HG03565 (cell line): Measurements from ENCODE around the gene LANCL2.

ENCODE experiments used
- ATAC-seq: cut with Tn5 transposase; IDR thresholded peaks from one replicate; pipeline ENCODE4 v1.9.1; 2021; ENCODE audit warnings: mild to moderate bottlenecking, moderate library complexity; ENCODE audit not compliant: unreplicated experiment

Gene LANCL2

DNA sequence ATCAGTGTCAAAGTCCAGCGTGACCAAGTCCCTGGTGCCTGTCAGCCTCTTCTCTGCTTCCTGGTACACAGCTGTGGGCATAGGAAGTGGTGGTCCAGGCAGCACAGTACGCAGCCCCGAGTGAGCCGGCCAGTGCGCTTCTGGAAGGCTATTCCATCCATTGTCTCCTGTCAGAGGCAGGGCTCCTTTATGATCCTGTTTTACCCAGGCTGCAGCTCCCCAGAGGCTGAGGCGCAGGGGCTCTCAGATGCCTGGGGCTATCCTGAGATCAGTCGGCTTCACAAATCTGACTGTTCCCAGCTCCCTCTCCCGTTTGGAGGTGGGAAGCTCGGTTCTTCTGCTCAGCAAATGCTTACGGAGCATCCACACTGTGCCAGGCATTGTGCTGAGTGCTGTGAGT lies 70.3 kb downstream of the LANCL2 start:
- no peak for ATAC-seq

DNA sequence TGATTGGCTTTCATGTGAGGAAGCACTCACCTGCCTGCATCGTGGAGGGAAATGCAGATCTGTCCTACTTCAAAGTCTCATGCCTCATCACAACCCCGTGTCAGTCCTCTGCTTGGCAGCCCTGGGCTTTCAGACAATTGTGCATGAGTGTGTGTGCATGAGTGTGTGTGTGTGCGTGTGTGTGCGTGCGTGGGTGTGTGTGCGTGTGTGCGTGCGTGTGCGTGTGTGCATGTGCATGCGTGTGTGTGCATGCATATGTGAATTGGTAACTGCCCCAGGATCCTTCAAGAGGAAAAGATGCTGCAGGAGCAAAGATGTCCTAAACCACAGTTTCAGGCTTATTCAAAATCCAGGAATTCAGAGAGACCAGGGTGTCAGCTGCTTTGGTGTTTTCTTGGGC lies 71.3 kb downstream of the LANCL2 start:
- ATAC-seq, result no peak

DNA sequence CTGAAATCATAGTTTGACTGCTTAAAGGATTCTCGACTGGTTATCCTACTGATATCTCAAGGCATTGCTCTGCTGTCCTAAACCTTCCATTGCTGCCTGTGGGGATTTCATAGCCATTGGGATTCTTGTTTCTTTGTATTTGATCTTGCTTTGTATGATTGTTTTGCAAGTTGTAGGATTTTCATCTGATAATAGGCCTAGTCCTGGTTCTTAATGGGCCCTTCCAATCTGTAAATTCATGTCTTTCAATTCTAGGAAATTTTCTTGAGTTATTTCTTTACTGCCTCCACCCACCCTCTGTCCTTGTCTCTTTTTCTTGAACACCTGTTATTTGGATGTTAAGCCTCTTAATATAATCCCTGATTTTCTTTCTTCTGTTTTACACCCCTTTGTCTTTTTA lies 72.2 kb downstream of the LANCL2 start:
- no peak for ATAC-seq

DNA sequence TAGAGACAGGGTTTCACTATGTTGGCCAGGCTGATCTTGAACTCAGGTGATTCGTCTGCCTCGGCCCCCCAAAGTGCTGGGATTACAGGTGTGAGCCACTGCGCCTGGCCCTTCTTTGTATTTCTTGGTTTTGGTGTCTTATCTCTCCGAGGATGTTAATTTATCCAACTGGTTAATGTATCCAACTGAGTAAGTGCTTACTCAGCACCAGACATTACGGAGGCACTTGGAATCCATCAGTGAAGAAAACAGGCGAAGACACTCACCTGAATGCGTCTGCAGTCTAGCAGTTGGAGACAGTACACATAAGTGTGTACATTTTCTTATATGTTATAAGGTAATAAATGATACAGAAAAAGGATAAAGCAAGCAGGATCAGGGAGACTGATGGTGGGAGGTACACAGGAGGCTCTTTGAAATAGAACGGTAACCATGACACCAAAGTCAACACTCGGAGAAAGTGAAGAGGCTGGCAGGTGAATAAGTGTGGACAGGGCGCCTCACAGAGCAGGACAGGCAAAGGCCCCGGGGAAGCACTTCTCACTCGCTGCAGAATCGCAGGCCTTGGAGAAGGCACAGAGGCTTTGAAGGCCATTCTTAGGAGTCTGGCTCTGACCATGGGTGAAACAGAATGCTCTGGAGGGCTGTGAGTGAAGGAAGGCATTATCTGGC lies 73.1 kb downstream of the LANCL2 start:
- no peak for ATAC-seq

GRCh38 chr7:55438757-55439525 lies 73.8 kb downstream of the LANCL2 start:
- ATAC-seq, result no peak

GRCh38 chr7:55439627-55440026 lies 74.5 kb downstream of the LANCL2 start:
- ATAC-seq, result no peak

- no peak for ATAC-seq
Observed at GRCh38 chr7:55440040-55440690, 75.0 kb downstream of the LANCL2 start.

DNA sequence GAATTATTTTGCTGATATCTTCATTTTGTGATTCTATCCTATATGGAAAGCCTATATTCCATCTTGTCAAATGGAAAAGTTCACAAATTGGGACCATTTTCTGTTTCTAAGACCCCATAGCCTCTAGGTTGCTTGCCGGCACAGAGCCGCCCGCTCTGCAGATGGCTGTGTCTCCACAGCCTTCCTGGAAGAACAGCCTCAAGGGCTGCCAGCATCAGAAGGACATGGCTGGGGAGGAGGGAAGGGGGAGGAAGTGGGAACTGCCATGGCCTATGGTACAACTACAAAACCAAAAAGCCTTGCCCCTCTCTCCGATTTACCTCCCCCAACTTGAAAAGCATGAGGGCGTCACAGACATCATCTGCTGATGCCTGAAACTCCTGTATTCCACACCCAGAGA lies 75.9 kb downstream of the LANCL2 start:
- ATAC-seq, result no peak

DNA sequence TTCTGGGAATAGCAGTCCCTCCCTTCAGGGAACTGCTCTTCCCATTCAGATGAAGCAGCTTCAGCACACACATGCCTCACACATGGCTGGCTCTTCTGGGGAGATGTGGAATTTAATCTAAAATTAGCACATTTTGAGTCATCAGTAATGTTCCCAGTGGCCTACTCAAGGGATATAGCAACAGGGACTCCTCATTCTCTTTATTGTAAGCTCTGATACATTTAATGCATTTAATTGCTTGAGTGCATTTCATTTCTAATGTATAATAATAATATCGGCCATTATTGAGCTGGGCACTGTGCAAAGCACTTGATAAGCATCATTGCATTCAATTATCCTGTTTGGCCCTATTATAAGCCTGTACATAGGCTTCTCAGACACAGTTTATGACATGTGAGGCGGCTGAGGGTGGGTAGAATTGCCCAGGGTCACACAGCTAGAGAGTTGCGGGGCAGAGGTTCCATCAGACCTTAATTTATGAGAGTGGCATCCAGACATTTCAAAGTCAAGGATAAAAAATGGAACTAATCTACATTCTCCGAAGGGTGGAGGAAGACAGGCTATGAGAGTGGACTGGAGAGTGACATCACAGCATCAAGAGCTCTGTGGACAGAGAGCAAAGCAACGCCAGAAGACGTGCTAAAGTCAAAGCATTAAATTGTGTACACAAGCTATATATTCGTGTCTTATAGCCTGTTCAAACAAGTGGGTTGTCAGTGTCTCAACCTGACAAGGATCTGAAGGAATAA lies 76.8 kb downstream of the LANCL2 start:
- ATAC-seq, result no peak

DNA sequence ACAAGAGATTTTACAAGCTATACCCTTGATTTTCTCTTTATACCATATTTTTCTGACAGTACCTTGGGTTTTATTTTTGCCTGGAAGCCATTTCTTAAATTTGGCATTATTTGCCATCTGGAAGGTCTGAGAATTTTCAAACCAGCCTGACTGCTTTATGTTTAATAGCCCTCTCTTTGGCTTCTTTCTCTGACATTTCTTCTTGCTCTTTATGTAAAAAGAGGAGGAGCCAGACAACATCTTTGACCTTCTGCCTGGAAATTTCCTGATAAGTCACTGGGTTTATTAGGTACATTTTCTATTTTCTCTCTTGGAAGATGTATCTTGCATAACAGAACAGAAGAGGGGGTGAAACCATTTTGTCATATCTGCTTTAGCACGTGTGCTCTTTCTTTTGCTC lies 79.6 kb downstream of the LANCL2 start:
- no peak for ATAC-seq

DNA sequence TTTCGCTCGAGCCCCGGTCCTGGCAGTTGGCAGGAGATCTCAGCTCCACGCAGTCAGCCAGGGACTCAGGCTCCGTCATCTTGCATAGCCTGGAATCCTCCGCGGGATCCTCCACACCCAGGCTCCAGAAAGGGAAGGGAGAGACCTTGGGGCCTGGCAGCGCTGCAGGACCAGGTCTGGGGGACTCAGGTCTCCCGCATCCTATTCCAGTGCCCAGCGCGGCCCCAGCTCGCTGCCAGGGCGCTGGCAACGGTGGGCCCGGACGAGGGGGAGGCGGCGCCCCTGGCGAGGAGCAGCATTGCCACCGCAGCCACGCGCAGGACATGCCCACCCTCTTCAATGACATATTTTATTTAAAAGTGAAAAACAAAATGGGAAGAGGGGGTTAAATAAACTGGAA lies 83.4 kb downstream of the LANCL2 start:
- no peak for ATAC-seq

- no peak for ATAC-seq
Observed at GRCh38 chr7:55449205-55449991, 84.3 kb downstream of the LANCL2 start.

- no peak for ATAC-seq
Observed at GRCh38 chr7:55449992-55450535, 84.9 kb downstream of the LANCL2 start.

- no peak for ATAC-seq
Observed at GRCh38 chr7:55452971-55453370, 87.8 kb downstream of the LANCL2 start.

- ATAC-seq, result no peak
Observed at GRCh38 chr7:55457801-55458200, 92.7 kb downstream of the LANCL2 start.

GRCh38 chr7:55458351-55458750 lies 93.2 kb downstream of the LANCL2 start:
- no peak for ATAC-seq

- ATAC-seq, result no peak
Observed at GRCh38 chr7:55463686-55464262, 98.6 kb downstream of the LANCL2 start.

GRCh38 chr7:55464422-55464821 lies 99.3 kb downstream of the LANCL2 start:
- ATAC-seq, result no peak

DNA sequence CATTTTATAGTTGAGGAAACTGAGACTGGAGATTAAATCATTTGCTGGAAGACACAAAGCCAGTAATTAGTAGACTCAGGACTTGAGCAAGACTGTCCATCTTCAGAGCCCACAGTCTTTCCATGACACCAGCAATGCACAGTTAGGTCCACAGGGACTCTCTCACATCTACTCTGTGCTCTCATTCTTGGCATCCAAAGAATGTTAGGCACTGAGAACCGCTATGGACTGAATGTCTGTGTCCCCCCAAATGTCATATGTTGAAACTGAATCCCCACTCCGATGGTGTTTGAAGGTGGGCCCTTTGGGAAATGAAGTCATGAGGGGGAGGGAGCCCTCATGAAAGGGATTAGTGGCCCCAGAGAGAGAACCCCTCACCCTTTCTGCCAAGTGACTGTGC lies 100.6 kb downstream of the LANCL2 start:
- ATAC-seq, result no peak

DNA sequence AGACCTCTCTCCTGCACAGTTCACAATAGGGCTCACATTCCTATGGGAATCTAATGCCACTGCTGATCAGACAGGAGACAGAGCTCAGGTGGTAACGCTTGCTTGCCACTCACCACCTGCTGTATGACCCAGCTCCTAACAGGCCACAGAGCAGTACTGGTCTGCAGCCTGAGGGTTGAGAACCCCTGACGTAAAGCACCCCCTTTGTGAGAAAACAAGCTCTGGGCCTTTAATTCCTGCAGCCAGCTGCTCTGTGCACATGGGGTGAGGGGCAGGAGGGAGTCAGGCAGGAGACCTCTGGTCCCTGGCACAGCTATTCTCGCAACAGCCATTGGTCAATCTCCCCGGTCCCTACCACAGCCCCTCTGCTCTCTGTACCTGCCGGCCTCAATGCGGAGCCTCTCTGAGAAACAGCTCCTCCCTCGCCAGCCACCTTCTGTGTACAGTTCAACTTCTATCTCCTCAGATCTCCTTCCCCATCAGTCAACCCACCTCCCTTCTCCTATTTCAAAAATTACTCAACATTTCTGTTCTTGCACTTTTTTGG lies 102.0 kb downstream of the LANCL2 start:
- ATAC-seq, result no peak
